Measurements from ENCODE around the gene CD38.

- TF ChIP-seq MAX (IDR thresholded peaks at IDR 0.05), result no peak
- TF ChIP-seq FOSL1 (IDR thresholded peaks at IDR 0.05; ENCODE audit: low read depth), result no peak
- no peak for TF ChIP-seq POLR2A (IDR thresholded peaks at IDR 0.05; ENCODE audit: borderline replicate concordance, extremely low read depth, insufficient read depth, insufficient read length)
- no peak for TF ChIP-seq RAD21 (IDR thresholded peaks at IDR 0.05; ENCODE audit: low read depth)
- no peak for TF ChIP-seq CTCF (IDR thresholded peaks at IDR 0.05 in 2 of 3, conservative IDR thresholded peaks at IDR 0.05 in 1 of 3; ENCODE audit: borderline replicate concordance in 1 of 3, insufficient read depth in 1 of 3, low read depth in 2 of 3, low read length in 2 of 3)
- TF ChIP-seq EZH2 (IDR thresholded peaks at IDR 0.05), result no peak
- TF ChIP-seq SRF (IDR thresholded peaks at IDR 0.05; ENCODE audit: low read depth), result no peak
- TF ChIP-seq REST (IDR thresholded peaks at IDR 0.05; ENCODE audit: low read depth), result no peak
- no peak for TF ChIP-seq ATF3 (IDR thresholded peaks at IDR 0.05)
Measured at GRCh38 chr4:15738877-15739276, 39.3 kb upstream of the CD38 start.

Measured in HCT116 (cell line).